OCI-LY1 (cell line): ENCODE results near the gene THUMPD2.

ENCODE experiments used
- CTCF ChIP-seq: fragments of 200-600 bp; sonication (generic), shearing (Covaris generic); IDR thresholded peaks from 2 replicates; pipeline ENCODE4 v1.5.1; 2017; ENCODE audit warnings: mild to moderate bottlenecking, antibody characterized with exemption, low read length, moderate library complexity, mixed read lengths
- EZH2 ChIP-seq: fragments of 200-600 bp; sonication (generic), shearing (Covaris generic); IDR thresholded peaks from 2 replicates; pipeline ENCODE4 v1.8.0; 2017; ENCODE audit warnings: borderline replicate concordance, mixed run types, mild to moderate bottlenecking, antibody characterized with exemption, low read length, moderate library complexity, mixed read lengths

- TF ChIP-seq CTCF: no peak
- TF ChIP-seq EZH2: no peak
Observed at GRCh38 chr2:39762448-39762847, 16.6 kb downstream of the THUMPD2 start.
